Tibial nerve (tissue), 4 donors: ENCODE results near the gene COBLL1. TPM values are rescaled to one million over a fixed set of nuclear protein-coding genes. Genes with fewer than 3 reads are reported as not detected.

ENCODE experiments used
- DNase-seq, 2 donors: peaks; one replicate each; pipeline ENCODE4 v3.0.0-alpha.2; 2019; ENCODE audit warnings: low spot score in 2 of 2
- H3K27ac ChIP-seq, 4 donors: fragments of 200-600 bp; sonication (generic) in 3 of 4; one replicate each; pipeline ENCODE4 v1.5.1; 2017 to 2019; ENCODE audit warnings: mild to moderate bottlenecking in 1 of 4
- H3K27me3 ChIP-seq, 2 donors: fragments of 200-600 bp; sonication (generic) in 1 of 2; one replicate each; pipeline versions ENCODE4 v1.5.1 to v1.6.0; 2017 to 2019
- H3K36me3 ChIP-seq, 3 donors: fragments of 200-600 bp; sonication (generic); one replicate each; pipeline ENCODE4 v1.5.1; 2018 to 2019
- H3K4me1 ChIP-seq, 4 donors: fragments of 200-600 bp; sonication (generic) in 3 of 4; one replicate each; pipeline ENCODE4 v1.5.1; 2017 to 2019
- H3K4me3 ChIP-seq, 4 donors: fragments of 200-600 bp; sonication (generic) in 3 of 4; one replicate each; pipeline ENCODE4 v1.5.1; 2017 to 2019; ENCODE audit warnings: mild to moderate bottlenecking in 1 of 4, moderate library complexity in 1 of 4
- H3K9me3 ChIP-seq, 4 donors: fragments of 200-600 bp; sonication (generic) in 3 of 4; one replicate each; pipeline ENCODE4 v1.5.1; 2017 to 2019
- EP300 ChIP-seq, 2 donors: sonication (generic); formaldehyde crosslinking; IDR thresholded peaks; one replicate each; pipeline ENCODE4 v1.6.1; 2017; ENCODE audit warnings: antibody characterized with exemption in 2 of 2, mild to moderate bottlenecking in 1 of 2
- POLR2A ChIP-seq, 2 donors: fragments of 450-650 bp; IDR thresholded peaks; one replicate each; pipeline ENCODE4 v1.6.1; 2017; ENCODE audit warnings: antibody characterized with exemption in 2 of 2, mild to moderate bottlenecking in 2 of 2, moderate library complexity in 2 of 2
- WGBS, 2 donors: methylation state at CpG; one replicate each; pipeline ENCODE4 v1.1.5; 2018; 5-methylcytosine and 5-hydroxymethylcytosine counted together
- total RNA-seq, 4 donors: library from RNA; depleted of rRNA; stranded (reverse); fragments of >200 nt; gene quantifications; one replicate each; pipeline ENCODE4 v1.1.0, GENCODE V29; 2016
- TF ChIP-seq, protein P1 (sequence below), 5 experiments: fragments of 200-600 bp in 3 of 5; fragments of 450-650 bp in 2 of 5; sonication (generic) in 3 of 5; IDR thresholded peaks; one replicate each; pipeline ENCODE4 v1.5.1; 2016 to 2019; ENCODE audit warnings: antibody characterized with exemption in 5 of 5, mild to moderate bottlenecking in 3 of 5, moderate library complexity in 2 of 5

Gene COBLL1
- total RNA-seq, 4 donors from 2014 or later = 117 to 190 (median 146) TPM

DNA sequence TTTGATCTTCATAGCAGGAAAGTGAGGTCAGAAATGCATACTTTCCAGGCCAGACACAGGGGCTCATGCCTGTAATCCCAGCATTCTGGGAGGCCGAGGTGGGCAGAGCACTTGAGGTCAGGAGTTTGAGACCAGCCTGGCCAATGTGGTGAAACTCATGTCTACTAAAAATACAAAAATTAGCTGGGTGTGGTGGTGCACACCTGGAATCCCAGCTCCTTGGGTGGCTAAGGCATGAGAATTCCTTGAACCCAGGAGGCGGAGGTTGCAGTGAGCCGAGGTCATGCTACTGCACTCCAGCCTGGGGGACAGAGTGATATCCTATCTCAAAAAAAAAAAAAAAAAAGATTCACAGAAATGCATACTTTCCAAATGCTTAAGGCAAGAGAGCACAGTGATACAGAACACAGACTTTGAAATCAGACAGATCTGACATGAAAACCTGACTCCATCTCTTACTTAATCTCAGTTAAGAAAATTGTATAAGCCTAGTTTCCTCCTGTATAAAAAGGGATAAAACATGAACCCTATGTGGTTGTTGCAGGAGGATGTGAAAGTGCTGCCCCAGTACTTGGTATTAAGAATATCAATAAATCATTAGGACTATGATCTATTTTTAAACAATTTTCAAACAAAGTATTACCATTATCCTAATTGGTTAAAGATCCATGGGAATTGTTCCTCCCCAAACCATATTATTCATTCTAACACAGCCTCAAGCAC is 26.4 kb downstream of the COBLL1 start:
- TF ChIP-seq EP300 (IDR thresholded peaks at IDR 0.05) = no peak
- TF ChIP-seq POLR2A (IDR thresholded peaks at IDR 0.05) = no peak
- TF ChIP-seq, protein P1, sequence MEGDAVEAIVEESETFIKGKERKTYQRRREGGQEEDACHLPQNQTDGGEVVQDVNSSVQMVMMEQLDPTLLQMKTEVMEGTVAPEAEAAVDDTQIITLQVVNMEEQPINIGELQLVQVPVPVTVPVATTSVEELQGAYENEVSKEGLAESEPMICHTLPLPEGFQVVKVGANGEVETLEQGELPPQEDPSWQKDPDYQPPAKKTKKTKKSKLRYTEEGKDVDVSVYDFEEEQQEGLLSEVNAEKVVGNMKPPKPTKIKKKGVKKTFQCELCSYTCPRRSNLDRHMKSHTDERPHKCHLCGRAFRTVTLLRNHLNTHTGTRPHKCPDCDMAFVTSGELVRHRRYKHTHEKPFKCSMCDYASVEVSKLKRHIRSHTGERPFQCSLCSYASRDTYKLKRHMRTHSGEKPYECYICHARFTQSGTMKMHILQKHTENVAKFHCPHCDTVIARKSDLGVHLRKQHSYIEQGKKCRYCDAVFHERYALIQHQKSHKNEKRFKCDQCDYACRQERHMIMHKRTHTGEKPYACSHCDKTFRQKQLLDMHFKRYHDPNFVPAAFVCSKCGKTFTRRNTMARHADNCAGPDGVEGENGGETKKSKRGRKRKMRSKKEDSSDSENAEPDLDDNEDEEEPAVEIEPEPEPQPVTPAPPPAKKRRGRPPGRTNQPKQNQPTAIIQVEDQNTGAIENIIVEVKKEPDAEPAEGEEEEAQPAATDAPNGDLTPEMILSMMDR (IDR thresholded peaks at IDR 0.05) = no peak
- Histone ChIP-seq H3K27me3 (no peaks in the 10 kb centered on the region), H3K9me3 (no peaks in the 10 kb centered on the region), H3K36me3 (no peaks in the 10 kb centered on the region), H3K4me1 (peaks cover 0 to 61% (median 8%) of the 10 kb centered on the region in 4 donors), H3K4me3 (no peak overlapping the region), H3K27ac (peak overlapping the region in 2 of 4 donors; percentile 68 to 70)
- WGBS, 2 donors = 80 to 86% methylated on average over 3 of the region's 3 CpGs
- no peak for DNase-seq

DNA sequence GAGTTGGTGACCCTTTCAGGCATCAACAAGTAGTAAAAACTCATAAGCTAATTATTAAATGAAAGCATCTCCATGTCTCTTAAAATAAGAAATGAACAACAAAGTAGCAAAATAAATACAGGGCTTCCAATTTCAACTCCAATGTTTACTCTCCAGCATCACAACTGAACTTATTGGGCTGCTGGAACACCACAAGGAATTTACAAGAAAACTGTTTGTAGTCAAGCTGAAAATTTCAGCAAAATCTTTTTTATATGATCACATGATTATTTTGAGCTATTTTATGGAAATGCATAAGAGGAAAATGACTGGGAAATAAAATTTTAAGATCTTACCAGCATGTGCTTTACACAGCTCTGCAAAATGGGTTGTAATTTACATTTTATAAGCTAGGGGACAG is 28.1 kb downstream of the COBLL1 start:
- Histone ChIP-seq H3K4me1 (peaks cover 4 to 73% (median 15%) of the 10 kb centered on the region in 4 donors), H3K27ac (no peak overlapping the region), H3K4me3 (no peak overlapping the region), H3K36me3 (no peaks in the 10 kb centered on the region), H3K9me3 (no peaks in the 10 kb centered on the region), H3K27me3 (no peaks in the 10 kb centered on the region)
- TF ChIP-seq, protein P1 (IDR thresholded peaks at IDR 0.05) = no peak
- TF ChIP-seq POLR2A (IDR thresholded peaks at IDR 0.05) = no peak
- no peak for TF ChIP-seq EP300 (IDR thresholded peaks at IDR 0.05)
- no peak for DNase-seq

DNA sequence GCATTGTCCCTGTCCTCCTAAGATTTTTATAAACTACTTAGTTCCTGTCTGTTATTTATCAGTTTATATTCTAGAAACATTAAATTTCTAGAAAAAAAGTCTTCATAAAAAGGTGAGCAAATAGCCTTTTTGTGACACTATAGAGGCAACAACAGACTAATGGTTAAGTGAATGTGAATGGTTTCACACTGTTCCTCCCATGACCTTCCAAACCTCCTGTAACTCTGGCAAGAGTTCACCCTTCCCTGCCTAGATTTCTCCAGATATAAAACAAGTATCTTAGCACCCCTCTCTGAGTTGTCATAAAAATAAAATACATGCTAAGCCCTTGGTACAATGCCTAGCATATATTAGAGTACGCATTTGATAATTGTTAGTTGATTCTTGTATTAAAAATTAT is 29.2 kb downstream of the COBLL1 start:
- WGBS, 2 donors = 86 to 93% methylated on average over 1 of the region's 1 CpG
- Histone ChIP-seq H3K27me3 (no peaks in the 10 kb centered on the region), H3K27ac (peak overlapping the region in 2 of 4 donors; percentile 22 to 80), H3K9me3 (no peaks in the 10 kb centered on the region), H3K36me3 (no peaks in the 10 kb centered on the region), H3K4me1 (peaks cover 4 to 80% (median 11%) of the 10 kb centered on the region in 4 donors), H3K4me3 (no peak overlapping the region)
- TF ChIP-seq POLR2A (IDR thresholded peaks at IDR 0.05) = no peak
- TF ChIP-seq, protein P1 (IDR thresholded peaks at IDR 0.05) = no peak
- no peak for TF ChIP-seq EP300 (IDR thresholded peaks at IDR 0.05)
- no peak for DNase-seq

DNA sequence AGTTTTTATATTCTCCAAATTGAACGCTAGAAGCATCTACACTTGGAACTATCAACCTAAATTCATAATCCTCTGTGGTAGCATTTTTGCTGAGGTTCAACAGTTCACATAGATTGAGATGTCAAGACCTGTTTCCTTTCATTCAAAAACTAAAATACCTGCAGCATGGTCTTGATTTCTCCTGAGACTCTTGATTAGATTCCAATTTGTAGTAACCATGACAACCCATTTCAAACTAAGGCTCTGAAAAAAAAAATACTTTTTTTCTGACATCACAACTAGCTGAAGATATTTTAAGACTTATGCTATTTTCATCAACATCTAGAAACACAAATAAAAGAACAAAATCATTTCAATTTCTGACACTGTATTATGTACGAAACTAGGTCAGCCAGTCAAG is 29.8 kb downstream of the COBLL1 start:
- Histone ChIP-seq H3K4me1 (peaks cover 4 to 80% (median 11%) of the 10 kb centered on the region in 4 donors), H3K27ac (peak overlapping the region in 3 of 4 donors; percentile 10 to 80 (median 22))

DNA sequence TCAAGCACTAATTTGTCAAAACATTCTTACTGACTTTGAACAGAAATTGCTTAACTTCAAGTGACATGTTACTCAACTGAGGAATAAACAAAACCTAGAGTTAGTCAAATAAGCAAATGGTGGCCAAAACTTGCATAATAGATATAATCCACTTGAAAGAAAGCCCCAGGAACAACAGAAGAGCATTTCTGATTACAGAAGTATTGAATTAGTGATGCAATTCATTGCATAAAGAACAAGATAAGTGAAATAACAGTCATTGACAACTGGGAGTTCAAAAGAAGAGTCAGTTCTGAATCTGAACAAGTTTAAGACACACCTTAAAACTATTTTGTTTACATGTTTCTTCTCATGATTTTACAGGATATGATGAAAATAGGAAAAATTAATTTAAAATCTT is 30.8 kb downstream of the COBLL1 start:
- Histone ChIP-seq H3K4me1 (peaks cover 4 to 76% (median 11%) of the 10 kb centered on the region in 4 donors), H3K9me3 (no peaks in the 10 kb centered on the region), H3K36me3 (no peaks in the 10 kb centered on the region), H3K27ac (peak overlapping the region in 2 of 4 donors; percentile 12 to 80), H3K27me3 (no peaks in the 10 kb centered on the region), H3K4me3 (no peak overlapping the region)
- DNase-seq = no peak
- peak in 1 of 2 donors; percentile 63 for TF ChIP-seq EP300 (IDR thresholded peaks at IDR 0.05)
- no peak for TF ChIP-seq POLR2A (IDR thresholded peaks at IDR 0.05)
- TF ChIP-seq, protein P1 (IDR thresholded peaks at IDR 0.05) = no peak

More for the DNA sequence above, 29.8 kb downstream of the COBLL1 start:
- no peak for TF ChIP-seq EP300 (IDR thresholded peaks at IDR 0.05)
- TF ChIP-seq, protein P1 (IDR thresholded peaks at IDR 0.05) = no peak
- no peak for TF ChIP-seq POLR2A (IDR thresholded peaks at IDR 0.05)
- no peak overlapping the region for H3K4me3 ChIP-seq
- no peaks in the 10 kb centered on the region for H3K27me3 ChIP-seq
- H3K9me3 ChIP-seq = no peaks in the 10 kb centered on the region
- no peak for DNase-seq
- H3K36me3 ChIP-seq = no peaks in the 10 kb centered on the region
- WGBS, 2 donors = 70 to 76% methylated on average over 2 of the region's 2 CpGs
